Kidney (tissue), 14 donors: Measurements from ENCODE around the gene EWSR1. TPM values are rescaled to one million over a fixed set of nuclear protein-coding genes. Genes with fewer than 3 reads are reported as not detected.

ENCODE experiments used
- DNase-seq, 5 donors: peaks; one replicate each; pipeline ENCODE4 v3.0.0-alpha.2; 2013 to 2020
- FAIRE-seq: peaks from 2 replicates; lab custom pipeline; 2012; peaks lifted over from hg19 to GRCh38; lab: Jason Lieb, UNC
- H3K27ac ChIP-seq, 2 donors: one replicate each; pipeline ENCODE4 v1.7.0; 2013; ENCODE audit warnings: low read depth in 2 of 2, low read length in 2 of 2, inconsistent platforms in 1 of 2
- H3K27me3 ChIP-seq: one replicate; pipeline ENCODE4 v1.7.1; 2013; ENCODE audit warnings: low read length, inconsistent platforms; ENCODE audit not compliant: control insufficient read depth, insufficient read depth
- H3K36me3 ChIP-seq, 3 donors: one replicate each; pipeline versions ENCODE4 v1.7.0 to v1.7.1; 2013; ENCODE audit warnings: low read length in 3 of 3, control low read depth in 1 of 3, inconsistent platforms in 1 of 3; ENCODE audit not compliant: insufficient read depth in 3 of 3, control insufficient read depth in 2 of 3
- H3K4me1 ChIP-seq, 3 donors: one replicate each; pipeline versions ENCODE4 v1.7.0 to v1.7.1; 2013; ENCODE audit warnings: low read length in 3 of 3, inconsistent platforms in 1 of 3, low read depth in 1 of 3; ENCODE audit not compliant: control insufficient read depth in 2 of 3, insufficient read depth in 2 of 3
- H3K4me3 ChIP-seq, 3 donors: one replicate each; pipeline versions ENCODE4 v1.7.0 to v1.8.1; 2013; ENCODE audit warnings: low read length in 3 of 3, control low read depth in 1 of 3, inconsistent platforms in 1 of 3
- H3K9ac ChIP-seq, 3 donors: one replicate each; pipeline versions ENCODE4 v1.7.0 to v1.7.1; 2013; ENCODE audit warnings: low read length in 3 of 3, control low read depth in 1 of 3, inconsistent platforms in 1 of 3
- H3K9me3 ChIP-seq, 3 donors: one replicate each; pipeline versions ENCODE4 v1.7.0 to v1.7.1; 2013; ENCODE audit warnings: low read length in 3 of 3, control low read depth in 1 of 3, inconsistent platforms in 1 of 3; ENCODE audit not compliant: control insufficient read depth in 2 of 3, insufficient read depth in 1 of 3
- CTCF ChIP-seq: IDR thresholded peaks from 3 replicates; pipeline ENCODE4 v1.5.1; 2012; ENCODE audit warnings: mild to moderate bottlenecking, moderate library complexity, borderline replicate concordance; ENCODE audit not compliant: insufficient read depth; ENCODE audit errors: extremely low read depth
- intact Hi-C: fragments of 100-400 bp; cut with DNase I; formaldehyde crosslinking; loops from one replicate; pipeline ENCODE4 v1.11.1; 2022
- polyA plus RNA-seq: library from polyadenylated mRNA; stranded (reverse); fragments of 350-450 nt; fragmentation: Illumina TruSeq; extraction: RNeasy Lipid Tissue Mini Kit (QIAGEN cat#74804); gene quantifications from one replicate; pipeline ENCODE4 v1.2.3, GENCODE V29; 2014; ENCODE audit warnings: low read depth, low replicate concordance; ENCODE audit not compliant: insufficient read depth
- total RNA-seq: library from RNA; stranded (reverse); fragmentation: NEBNext Ultra II Directional; extraction: Animal tissue kit (Norgen Biotek cat#: 25700); gene quantifications from one replicate; pipeline ENCODE4 v1.2.1, GENCODE V29; 2021
- donor health status: control.
- donor health status: control.
- donor health status: control.
- donor health status: control.
- donor health status: control.
- donor health status: DM: yes; HTN: yes; CAD: no.
- donor health status: Normal renal cell carcinoma (clear cell type).

EWSR1 gene
- total and polyA plus RNA-seq, 2 donors from 2014 or later = 124 to 214 TPM

- Histone ChIP-seq H3K4me3 (no peak overlapping the region), H3K4me1 (peaks cover 0 to 45% (median 10%) of the 10 kb centered on the region in 3 donors), H3K9ac (no peak overlapping the region), H3K27ac (peak overlapping the region; percentile 55 to 60), H3K36me3 (no peaks in the 10 kb centered on the region), H3K9me3 (no peaks in the 10 kb centered on the region), H3K27me3 (peaks cover 16% of the 10 kb centered on the region)
- FAIRE-seq (no peak), DNase-seq (peak; percentile 93 to 98 (median 94))
- intact Hi-C loops = no loop called here
- no peak for TF ChIP-seq CTCF
These were observed 42.8 kb downstream of the EWSR1 start for GRCh38 chr22:29310863-29311339.

DNA sequence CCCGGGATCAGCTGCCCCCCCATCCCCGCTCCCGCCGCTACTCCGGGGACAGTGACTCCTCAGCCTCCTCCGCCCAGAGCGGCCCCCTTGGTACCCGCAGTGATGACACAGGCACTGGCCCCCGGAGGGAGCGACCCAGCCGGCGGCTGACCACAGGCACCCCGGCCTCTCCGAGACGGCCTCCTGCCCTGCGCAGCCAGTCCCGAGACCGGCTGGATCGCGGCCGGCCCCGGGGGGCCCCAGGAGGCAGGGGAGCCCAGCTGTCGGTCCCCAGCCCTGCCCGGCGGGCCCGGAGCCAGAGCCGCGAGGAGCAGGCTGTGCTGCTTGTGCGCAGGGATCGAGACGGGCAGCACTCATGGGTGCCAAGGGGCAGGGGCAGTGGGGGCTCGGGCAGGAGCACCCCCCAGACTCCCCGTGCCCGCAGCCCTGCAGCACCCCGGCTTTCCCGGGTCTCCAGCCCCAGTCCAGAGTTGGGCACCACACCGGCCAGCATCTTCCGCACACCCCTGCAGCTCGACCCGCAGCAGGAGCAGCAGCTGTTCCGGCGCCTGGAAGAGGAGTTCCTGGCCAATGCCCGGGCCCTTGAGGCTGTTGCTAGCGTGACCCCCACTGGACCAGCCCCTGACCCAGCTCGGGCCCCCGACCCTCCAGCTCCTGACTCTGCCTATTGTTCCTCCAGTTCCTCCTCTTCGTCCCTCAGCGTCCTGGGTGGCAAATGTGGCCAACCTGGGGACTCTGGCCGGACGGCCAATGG is 43.6 kb downstream of the EWSR1 start:
- Histone ChIP-seq H3K9me3 (no peaks in the 10 kb centered on the region), H3K27me3 (peaks cover 16% of the 10 kb centered on the region), H3K27ac (no peak overlapping the region), H3K9ac (no peak overlapping the region), H3K4me3 (no peak overlapping the region), H3K4me1 (peaks cover 0 to 44% (median 8%) of the 10 kb centered on the region in 3 donors), H3K36me3 (no peaks in the 10 kb centered on the region)
- DNase-seq = peak in 2 of 5 donors; percentile 76 to 84
- no peak for TF ChIP-seq CTCF
- no peak for FAIRE-seq
- intact Hi-C loops = no loop called here

DNA sequence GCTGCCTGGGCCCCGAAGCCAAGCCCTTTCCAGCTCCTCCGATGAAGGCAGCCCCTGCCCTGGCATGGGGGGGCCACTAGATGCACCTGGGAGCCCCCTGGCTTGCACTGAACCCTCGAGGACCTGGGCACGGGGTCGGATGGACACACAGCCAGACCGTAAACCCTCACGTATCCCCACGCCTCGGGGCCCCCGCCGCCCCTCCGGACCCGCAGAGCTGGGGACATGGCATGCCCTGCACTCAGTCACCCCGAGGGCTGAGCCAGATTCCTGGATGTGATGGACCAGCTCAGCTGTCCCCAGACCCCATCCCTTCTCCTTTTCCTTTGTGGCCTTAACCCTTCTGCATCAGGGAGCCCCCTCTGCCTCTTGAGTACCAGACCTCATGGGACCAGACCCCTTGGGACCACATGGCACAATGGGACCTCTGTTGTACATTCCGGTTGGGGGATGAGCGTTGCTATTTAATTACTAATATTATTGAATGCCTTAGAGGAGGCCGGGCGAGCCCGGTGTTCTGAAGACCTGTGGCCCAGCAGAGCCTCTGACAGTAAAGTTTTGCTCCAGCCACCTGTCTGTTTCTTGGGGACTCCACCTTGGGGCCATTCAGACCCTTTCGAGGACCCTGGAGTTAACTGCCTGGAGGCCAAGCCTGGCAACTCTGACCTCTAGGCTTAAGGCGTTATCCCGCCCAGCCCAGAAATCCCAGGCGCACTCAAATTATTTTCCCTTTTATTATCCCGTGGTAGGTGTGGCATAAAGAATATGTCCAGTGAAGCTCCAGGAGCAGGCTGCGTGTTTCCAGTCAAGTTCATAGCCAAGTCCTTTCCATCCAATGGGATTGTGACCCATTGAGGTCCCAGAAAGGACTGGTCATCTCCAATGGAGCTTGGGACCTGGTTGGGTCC is 44.4 kb downstream of the EWSR1 start:
- no peak for TF ChIP-seq CTCF
- FAIRE-seq = no peak
- Histone ChIP-seq H3K9me3 (no peaks in the 10 kb centered on the region), H3K9ac (no peak overlapping the region), H3K27ac (no peak overlapping the region), H3K4me1 (peaks cover 0 to 41% (median 8%) of the 10 kb centered on the region in 3 donors), H3K36me3 (no peaks in the 10 kb centered on the region), H3K4me3 (no peak overlapping the region), H3K27me3 (peaks cover 16% of the 10 kb centered on the region)
- intact Hi-C loops = no loop called here
- DNase-seq = peak in 2 of 5 donors; percentile 58 to 68
